ENCODE data around the gene SMC1A. TPM values are rescaled to one million over a fixed set of nuclear protein-coding genes. Genes with fewer than 3 reads are reported as not detected.

SMC1A gene
- total and polyA plus RNA-seq, 2 of the 8 experiments (the other 6 are each of a cell fraction or from before 2014, with no cell fraction given) = 22.2 to 98.1 TPM

DNA sequence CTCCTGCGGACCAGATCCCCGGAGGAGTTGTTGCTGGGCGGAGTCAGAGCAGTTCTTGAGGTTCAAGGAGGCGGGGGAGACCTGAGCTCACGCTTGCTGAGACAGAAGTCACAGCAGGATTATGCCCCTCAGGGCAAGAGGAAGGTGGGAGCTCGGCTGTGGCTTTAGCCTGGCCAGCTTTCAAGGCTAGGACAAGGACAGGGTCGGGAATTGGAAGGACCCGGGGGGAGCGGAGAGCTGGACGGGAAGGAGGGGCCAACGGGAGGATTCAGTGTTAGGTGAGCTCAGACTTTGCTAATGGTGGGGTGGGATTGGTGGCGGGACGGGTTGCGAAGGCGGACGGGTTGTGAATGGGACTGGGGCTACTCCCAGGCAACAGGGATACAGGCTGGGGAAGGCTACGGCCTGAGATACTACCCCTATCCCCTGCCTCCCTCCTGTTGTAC is 430 bp upstream of the SMC1A start, which contains the start of gene RIBC1:
Gene RIBC1, plus strand, starts transcription at position 13 of the 446 bp plus-strand sequence. CDS start 3,404 bp downstream, outside the sequence.
- Histone ChIP-seq H3K9me3 (ENCODE audit: insufficient read depth in 2 of 2, low read depth in 1 of 2, low read length in 1 of 2) (no peaks in the 10 kb centered on the region), H4K8ac (ENCODE audit: extremely low read depth, insufficient read depth, low read length) (peak within 1 kb of the TSS; percentile 93), H4K91ac (replicated peaks; ENCODE audit: insufficient read length, low read length) (no peak within 1 kb of the TSS), H3K9ac (replicated peaks in 1 of 4; ENCODE audit: extremely low read depth in 1 of 4, low read depth in 3 of 4, low read length in 3 of 4) (peak within 1 kb of the TSS; percentile 95 to 97 (median 96)), H2BK15ac (ENCODE audit: low read length) (no peak within 1 kb of the TSS), H2AK5ac (ENCODE audit: low read depth, low read length) (no peak within 1 kb of the TSS), H3K23ac (ENCODE audit: insufficient read length) (no peak within 1 kb of the TSS), H3K79me2 (ENCODE audit: control insufficient read depth in 1 of 2, insufficient read depth in 2 of 2, low read length in 2 of 2) (peaks cover 14 to 40% of the 10 kb centered on the region in 2 experiments), H3K27me3 (replicated peaks in 1 of 4; ENCODE audit: control insufficient read depth in 3 of 4, extremely low read depth in 1 of 4, insufficient read depth in 3 of 4, low read length in 3 of 4) (no peaks in the 10 kb centered on the region), H4K5ac (ENCODE audit: insufficient read length, low read depth, low read length) (peak within 1 kb of the TSS; percentile 83), H3K4me2 (ENCODE audit: insufficient read depth in 1 of 2, low read depth in 2 of 2, low read length in 2 of 2) (peak within 1 kb of the TSS; percentile 85 to 94), H2BK12ac (ENCODE audit: low read depth, low read length) (0 out of 2 replicates have a peak within 1 kb of the TSS, but pooled peaks have one; percentile 39), H3K36me3 (ENCODE audit: control insufficient read depth in 2 of 4, insufficient read depth in 4 of 4, low read length in 3 of 4) (no peaks in the 10 kb centered on the region), H3K56ac (replicated peaks; ENCODE audit: insufficient read length, low read depth, low read length) (peak within 1 kb of the TSS; percentile 16), H3K18ac (ENCODE audit: extremely low read depth, low read length) (no peak within 1 kb of the TSS; the same call in 1 of the 2 replicates), H2BK20ac (ENCODE audit: low read length) (no peak within 1 kb of the TSS), H3K4ac (replicated peaks; ENCODE audit: insufficient read length, low read depth, low read length) (no peak within 1 kb of the TSS), H3K27ac (ENCODE audit: low read depth, low read length) (peak within 1 kb of the TSS; percentile 97), H4K20me1 (replicated peaks in 1 of 2; ENCODE audit: control insufficient read depth in 1 of 2, insufficient read depth in 2 of 2, low read length in 2 of 2) (peaks cover 4 to 5% of the 10 kb centered on the region in 2 experiments), H3K79me1 (ENCODE audit: low read depth, low read length) (no peaks in the 10 kb centered on the region; the same call in 1 of the 2 replicates), H2BK5ac (ENCODE audit: low read depth, low read length) (peak within 1 kb of the TSS; percentile 60; the same call in 1 of the 2 replicates), H2AFZ (ENCODE audit: low read length) (0 out of 2 replicates have a peak within 1 kb of the TSS, but pooled peaks have one; percentile 41), H2BK120ac (replicated peaks; ENCODE audit: low read depth, low read length) (no peak within 1 kb of the TSS), H3K23me2 (ENCODE audit: low read depth, low read length) (peaks cover 10% of the 10 kb centered on the region; the same call in 1 of the 2 replicates), H3K4me1 (replicated peaks in 1 of 4; ENCODE audit: control insufficient read depth in 3 of 4, insufficient read depth in 4 of 4, low read length in 3 of 4) (peaks cover 0 to 8% (median 4%) of the 10 kb centered on the region in 4 experiments; a peak in 5 of 7 replicates), H3K14ac (ENCODE audit: insufficient read length) (no peak within 1 kb of the TSS), H3K4me3 (ENCODE audit: extremely low read depth in 1 of 4, insufficient read depth in 2 of 4, low read depth in 3 of 4, low read length in 4 of 4) (peak within 1 kb of the TSS; percentile 74 to 79 (median 78))
- WGBS, 2 experiments (ENCODE audit: extremely low coverage in 1 of 2, insufficient coverage in 1 of 2, insufficient read length in 1 of 2, insufficient replicate concordance in 2 of 2, low coverage in 1 of 2, low lambda C conversion rate in 2 of 2, missing lambda C conversion rate in 1 of 2) = 2% methylated on average over 16 of the region's 17 CpGs; no CpG with 5 or more reads in 1 of the 2 experiments
- POLR2A ChIA-PET (ENCODE audit: partially characterized antibody) = interaction anchor here (0.5 to 2.8 kb wide), 21 partner anchors 12 to 260 kb away, joined by 3 to 33 read pairs (median 4); partner anchors contain the start of genes HSD17B10 and KDM5C
- FAIRE-seq (peak; percentile 77), DNase-seq (ENCODE audit: low read depth in 1 of 2, low spot score in 2 of 2) (no peak)
- TF ChIP-seq TAF7 (optimal IDR thresholded peaks at IDR 0.05; ENCODE audit: borderline replicate concordance, low read depth, low read length) = no peak
- TF ChIP-seq KDM1A (IDR thresholded peaks at IDR 0.05; ENCODE audit: borderline replicate concordance, low read length) = no peak
- TF ChIP-seq ZNF274 (IDR thresholded peaks at IDR 0.05; ENCODE audit: borderline replicate concordance, extremely low read depth, low read length) = no peak
- no peak for TF ChIP-seq PHF8 (conservative IDR thresholded peaks at IDR 0.05; ENCODE audit: low read depth, low read length)
- no peak for TF ChIP-seq ASH2L (IDR thresholded peaks at IDR 0.05; ENCODE audit: low read length)
- CTCF ChIA-PET (ENCODE audit: partially characterized antibody) = interaction anchor here (0.7 to 1.4 kb wide), 8 partner anchors 11 to 106 kb away, joined by 3 read pairs; partner anchors contain the start of gene HSD17B10
